ENCODE data around the gene MAPK8. TPM values are rescaled to one million over a fixed set of nuclear protein-coding genes. Genes with fewer than 3 reads are reported as not detected.
"Not testable (repeated sequence)": the region's sequence is repeated elsewhere in the genome, so short reads cannot be mapped to it uniquely, and the experiment has no call there.

MAPK8 gene
- total RNA-seq, 1 donor from 2014 or later: 47.9 TPM

DNA sequence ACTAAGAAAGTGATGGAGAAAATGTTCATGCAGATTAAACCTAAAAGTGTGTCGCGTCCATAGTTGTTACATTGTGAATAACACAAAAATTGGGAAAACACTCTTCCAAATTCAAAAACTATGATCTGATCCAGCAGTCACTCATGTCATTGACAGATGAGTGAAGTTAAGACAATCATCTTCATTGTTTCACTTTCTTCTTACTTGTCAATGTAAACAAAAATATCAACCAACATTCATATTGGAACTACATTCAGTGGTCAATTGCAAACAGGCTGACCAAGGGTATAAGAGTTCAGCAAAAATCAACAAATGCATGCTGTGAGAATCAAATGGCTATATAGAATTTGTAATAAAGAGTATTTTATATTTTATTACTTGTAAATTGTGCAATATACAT lies 33.8 kb upstream of the MAPK8 start:
- Histone ChIP-seq H3K27ac (no peak overlapping the region), H3K4me1 (no peaks in the 10 kb centered on the region), H3K27me3 (ENCODE audit: low read depth) (no peaks in the 10 kb centered on the region), H3K36me3 (no peaks in the 10 kb centered on the region), H3K9me3 (no peaks in the 10 kb centered on the region), H3K4me3 (no peak overlapping the region)
- ATAC-seq (no peak), DNase-seq (no peak)
- intact Hi-C loops (cut with DNase I): no loop called here
- TF ChIP-seq, protein P1, sequence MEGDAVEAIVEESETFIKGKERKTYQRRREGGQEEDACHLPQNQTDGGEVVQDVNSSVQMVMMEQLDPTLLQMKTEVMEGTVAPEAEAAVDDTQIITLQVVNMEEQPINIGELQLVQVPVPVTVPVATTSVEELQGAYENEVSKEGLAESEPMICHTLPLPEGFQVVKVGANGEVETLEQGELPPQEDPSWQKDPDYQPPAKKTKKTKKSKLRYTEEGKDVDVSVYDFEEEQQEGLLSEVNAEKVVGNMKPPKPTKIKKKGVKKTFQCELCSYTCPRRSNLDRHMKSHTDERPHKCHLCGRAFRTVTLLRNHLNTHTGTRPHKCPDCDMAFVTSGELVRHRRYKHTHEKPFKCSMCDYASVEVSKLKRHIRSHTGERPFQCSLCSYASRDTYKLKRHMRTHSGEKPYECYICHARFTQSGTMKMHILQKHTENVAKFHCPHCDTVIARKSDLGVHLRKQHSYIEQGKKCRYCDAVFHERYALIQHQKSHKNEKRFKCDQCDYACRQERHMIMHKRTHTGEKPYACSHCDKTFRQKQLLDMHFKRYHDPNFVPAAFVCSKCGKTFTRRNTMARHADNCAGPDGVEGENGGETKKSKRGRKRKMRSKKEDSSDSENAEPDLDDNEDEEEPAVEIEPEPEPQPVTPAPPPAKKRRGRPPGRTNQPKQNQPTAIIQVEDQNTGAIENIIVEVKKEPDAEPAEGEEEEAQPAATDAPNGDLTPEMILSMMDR (IDR thresholded peaks at IDR 0.05): no peak

- ATAC-seq: no peak
- H3K27ac ChIP-seq: no peak overlapping the region
Observed at GRCh38 chr10:48273741-48274140, 32.7 kb upstream of the MAPK8 start.

DNA sequence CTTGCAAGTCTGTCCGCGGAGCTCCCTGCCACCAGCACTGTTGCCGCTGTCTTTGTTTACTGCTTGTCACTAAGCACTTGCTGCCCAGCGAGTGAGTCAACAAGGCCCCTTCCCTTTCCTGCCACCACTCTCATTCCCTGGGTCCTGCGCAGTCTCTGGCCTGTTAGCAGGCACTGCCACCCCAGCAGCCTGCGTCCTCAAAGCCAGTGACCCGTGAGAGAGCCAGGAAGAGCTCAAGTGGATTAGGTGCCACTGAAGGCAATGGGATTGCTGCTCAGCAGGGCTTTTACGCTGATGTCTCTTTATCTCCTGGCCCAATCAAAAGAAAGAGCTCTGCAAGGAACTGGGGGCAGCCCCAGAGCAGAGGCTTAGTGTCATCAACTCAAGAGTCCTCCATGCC lies 31.8 kb upstream of the MAPK8 start, which contains the start of gene FRMPD2:
FRMPD2 (minus strand) TSS at position 61 of the 400 bp plus-strand sequence. CDS start 129 bp downstream, outside the sequence.
- TF ChIP-seq, protein P1 (IDR thresholded peaks at IDR 0.05): no peak
- Histone ChIP-seq H3K27me3 (ENCODE audit: low read depth) (no peaks in the 10 kb centered on the region), H3K4me1 (no peaks in the 10 kb centered on the region), H3K9me3 (no peaks in the 10 kb centered on the region), H3K36me3 (no peaks in the 10 kb centered on the region), H3K4me3 (no peak within 1 kb of the TSS), H3K27ac (no peak within 1 kb of the TSS)
- intact Hi-C loops (cut with DNase I): no loop called here
- ATAC-seq: no peak
- no peak for DNase-seq

More at GRCh38 chr10:48273741-48274140, 32.7 kb upstream of the MAPK8 start:
- Histone ChIP-seq H3K36me3 (no peaks in the 10 kb centered on the region), H3K9me3 (no peaks in the 10 kb centered on the region), H3K4me1 (no peaks in the 10 kb centered on the region), H3K4me3 (no peak overlapping the region), H3K27me3 (ENCODE audit: low read depth) (no peaks in the 10 kb centered on the region)
- intact Hi-C loops (cut with DNase I): no loop called here
- no peak for DNase-seq
- TF ChIP-seq, protein P1 (IDR thresholded peaks at IDR 0.05): no peak

- Histone ChIP-seq H3K36me3 (no peaks in the 10 kb centered on the region), H3K4me1 (no peaks in the 10 kb centered on the region), H3K9me3 (peaks cover 3% of the 10 kb centered on the region), H3K4me3 (no peak overlapping the region), H3K27ac (no peak overlapping the region), H3K27me3 (ENCODE audit: low read depth) (no peaks in the 10 kb centered on the region)
- TF ChIP-seq, protein P1 (IDR thresholded peaks at IDR 0.05): no peak
- no peak for ATAC-seq
- intact Hi-C loops (cut with DNase I): no loop called here
- no peak for DNase-seq
Observed at GRCh38 chr10:48277093-48277492, 29.4 kb upstream of the MAPK8 start.

DNA sequence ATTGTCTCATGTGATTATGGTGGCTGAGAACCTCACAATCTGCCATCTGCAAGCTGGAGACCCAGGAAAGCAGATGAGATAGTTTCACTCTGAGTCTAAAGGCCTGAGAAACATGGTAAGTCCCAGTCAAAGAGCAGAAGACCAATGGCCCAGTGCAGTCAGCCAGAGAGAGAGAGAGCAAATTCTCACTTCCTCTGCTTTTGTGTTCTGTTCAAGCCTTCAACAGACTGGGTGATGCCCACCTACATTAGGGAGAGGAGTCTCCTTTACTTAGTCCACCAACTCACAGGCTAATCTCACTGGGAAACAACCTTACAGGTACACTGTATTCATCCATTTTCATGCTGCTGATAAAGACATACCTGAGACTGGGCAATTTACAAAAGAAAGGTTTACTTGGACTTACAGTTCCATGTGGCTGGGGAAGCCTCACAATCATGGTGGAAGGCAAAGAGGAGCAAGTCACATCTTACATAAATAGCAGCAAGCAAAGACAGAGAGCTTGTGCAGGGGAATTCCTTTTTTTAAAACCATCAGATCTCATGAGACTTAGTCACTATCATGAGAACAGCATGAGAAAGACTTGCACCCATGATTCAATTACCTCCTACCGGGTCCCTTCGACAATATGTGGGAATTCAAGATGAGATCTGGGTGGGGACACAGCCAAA lies 27.3 kb upstream of the MAPK8 start:
- H3K27ac ChIP-seq: no peak overlapping the region
- peaks cover 3% of the 10 kb centered on the region for H3K9me3 ChIP-seq
- no peak overlapping the region for H3K4me3 ChIP-seq
- TF ChIP-seq, protein P1 (IDR thresholded peaks at IDR 0.05): no peak
- DNase-seq: no peak
- H3K4me1 ChIP-seq: no peaks in the 10 kb centered on the region
- intact Hi-C loops (cut with DNase I): no loop called here
- no peaks in the 10 kb centered on the region for H3K27me3 ChIP-seq (ENCODE audit: low read depth)
- H3K36me3 ChIP-seq: no peaks in the 10 kb centered on the region
- ATAC-seq: no peak

GRCh38 chr10:48281697-48282096 lies 24.8 kb upstream of the MAPK8 start:
- ATAC-seq; H3K36me3 ChIP-seq; H3K4me1 ChIP-seq; H3K27me3 ChIP-seq (ENCODE audit: low read depth); DNase-seq; H3K27ac ChIP-seq; intact Hi-C loops (cut with DNase I); H3K9me3 ChIP-seq; H3K4me3 ChIP-seq: not testable (repeated sequence)

Data from lower lobe of right lung (tissue), 2 donors.